ELR (cell line): ENCODE data around the gene TUBB3.
"Not testable (repeated sequence)": the region's sequence is repeated elsewhere in the genome, so short reads cannot be mapped to it uniquely, and the experiment has no call there.

Experiments
- DNase-seq: peaks from one replicate; pipeline ENCODE4 v3.0.0-alpha.2; 2015; ENCODE audit warnings: low read depth

Gene TUBB3

GRCh38 chr16:89965447-89966225 is 42.5 kb downstream of the TUBB3 start:
- no peak for DNase-seq

- no peak for DNase-seq
These were observed 43.6 kb downstream of the TUBB3 start for GRCh38 chr16:89966756-89967155.

- not testable (repeated sequence) for DNase-seq
These were observed 44.3 kb downstream of the TUBB3 start for GRCh38 chr16:89967436-89967835.

GRCh38 chr16:89968074-89968473 is 44.9 kb downstream of the TUBB3 start:
- not testable (repeated sequence) for DNase-seq

- no peak for DNase-seq
These were observed 46.7 kb downstream of the TUBB3 start for GRCh38 chr16:89969741-89970410.

- no peak for DNase-seq
These were observed 48.5 kb downstream of the TUBB3 start for GRCh38 chr16:89971495-89972243.

- peak; percentile 90 for DNase-seq
These were observed 49.4 kb downstream of the TUBB3 start for GRCh38 chr16:89972244-89973234.

- DNase-seq: no peak
These were observed 50.1 kb downstream of the TUBB3 start for GRCh38 chr16:89973235-89973634.

GRCh38 chr16:89973654-89974335 is 50.7 kb downstream of the TUBB3 start:
- DNase-seq: no peak

- no peak for DNase-seq
These were observed 51.7 kb downstream of the TUBB3 start for GRCh38 chr16:89974870-89975269.

GRCh38 chr16:89981414-89981813 is 58.3 kb downstream of the TUBB3 start:
- no peak for DNase-seq

- no peak for DNase-seq
These were observed 59.2 kb downstream of the TUBB3 start for GRCh38 chr16:89982318-89982717.

GRCh38 chr16:89983536-89983935 is 60.4 kb downstream of the TUBB3 start:
- DNase-seq: no peak

GRCh38 chr16:89984216-89984615 is 61.1 kb downstream of the TUBB3 start:
- DNase-seq: no peak

GRCh38 chr16:89985219-89985618 is 62.1 kb downstream of the TUBB3 start:
- DNase-seq: no peak
